NOMO-1 treated with DMSO at 0.1 percent for 48 hours (cell line): Measurements from ENCODE around the gene C6orf120.
A peak's percentile ranks its signal among the peaks of the same experiment; 100 is the strongest.

Experiments used
- DNase-seq: peaks from one replicate; lab custom pipeline; 2025; ENCODE audit not compliant: unreplicated experiment; lab: John Stamatoyannopoulos, UW

The C6orf120 gene

GRCh38 chr6:169724494-169725124 lies 22.7 kb downstream of the C6orf120 start, which contains the start of gene PHF10:
PHF10 (minus strand) TSS chr6:169724500; CDS start chr6:169723931, 569 bp downstream.
- DNase-seq, result peak; percentile 28

DNA sequence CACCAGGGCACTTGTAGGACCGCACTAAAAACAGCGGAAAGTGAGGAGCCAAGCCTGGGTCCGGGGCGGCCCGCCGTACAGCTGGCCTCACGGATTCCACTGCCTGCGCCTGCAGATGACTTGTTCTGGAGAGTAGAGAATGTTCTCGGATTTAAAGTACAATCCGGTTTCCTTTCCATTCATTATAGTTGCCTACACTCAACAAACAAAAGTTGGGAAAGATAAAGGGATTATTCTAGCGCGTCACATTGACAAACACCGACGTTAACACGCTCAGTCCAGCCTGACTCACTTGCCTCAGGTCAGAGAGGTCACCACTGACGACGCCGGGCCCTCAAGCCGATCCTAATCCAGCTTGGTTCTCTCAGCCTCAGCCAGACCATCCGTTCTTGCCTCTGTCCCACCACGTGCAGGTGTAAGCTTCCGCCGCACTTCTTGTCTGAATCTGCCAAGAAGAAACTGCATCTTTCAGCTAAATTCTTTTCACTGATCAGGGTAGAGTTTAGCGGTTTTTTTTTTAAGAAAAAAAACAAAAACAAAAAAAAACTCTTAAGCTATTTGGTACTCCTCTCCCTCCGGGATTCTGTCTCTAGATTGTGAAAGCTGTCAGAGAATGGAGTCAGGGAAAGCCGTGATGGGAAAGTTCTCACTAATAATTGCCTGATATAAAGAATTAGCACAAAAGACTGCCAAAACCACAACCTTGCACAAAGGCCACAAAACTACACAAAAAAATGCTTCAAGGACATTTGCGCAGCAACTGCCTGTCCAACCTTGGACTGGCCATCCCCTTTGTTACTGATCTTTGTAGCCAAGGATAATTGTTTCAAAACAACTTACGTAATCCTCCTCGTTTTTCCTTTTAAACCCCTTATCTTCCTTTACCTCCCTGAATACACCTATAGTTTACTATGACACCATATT lies 23.5 kb downstream of the C6orf120 start:
- no peak for DNase-seq

- DNase-seq, result no peak
These were observed 24.1 kb downstream of the C6orf120 start for GRCh38 chr6:169726049-169726400.

GRCh38 chr6:169726963-169727362 lies 25.0 kb downstream of the C6orf120 start:
- no peak for DNase-seq

DNA sequence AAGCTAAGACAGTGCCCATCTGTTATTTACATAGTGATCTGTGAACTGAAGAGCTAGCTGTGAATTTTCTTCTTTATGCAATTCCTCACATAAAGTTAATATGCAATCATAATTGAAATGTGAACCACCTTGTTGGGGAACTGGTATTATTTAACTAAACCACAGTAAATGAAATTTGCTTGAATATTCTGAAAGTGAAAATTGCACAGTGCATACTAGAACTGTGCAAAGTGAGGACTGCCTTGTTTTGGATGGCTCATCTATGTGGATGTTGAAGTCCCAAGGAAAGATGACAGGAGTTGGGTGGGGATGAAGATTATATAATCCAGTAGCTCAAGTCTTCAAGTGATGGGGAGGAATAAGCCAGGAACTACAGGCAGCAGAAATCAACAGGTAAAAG lies 28.0 kb downstream of the C6orf120 start:
- no peak for DNase-seq

DNA sequence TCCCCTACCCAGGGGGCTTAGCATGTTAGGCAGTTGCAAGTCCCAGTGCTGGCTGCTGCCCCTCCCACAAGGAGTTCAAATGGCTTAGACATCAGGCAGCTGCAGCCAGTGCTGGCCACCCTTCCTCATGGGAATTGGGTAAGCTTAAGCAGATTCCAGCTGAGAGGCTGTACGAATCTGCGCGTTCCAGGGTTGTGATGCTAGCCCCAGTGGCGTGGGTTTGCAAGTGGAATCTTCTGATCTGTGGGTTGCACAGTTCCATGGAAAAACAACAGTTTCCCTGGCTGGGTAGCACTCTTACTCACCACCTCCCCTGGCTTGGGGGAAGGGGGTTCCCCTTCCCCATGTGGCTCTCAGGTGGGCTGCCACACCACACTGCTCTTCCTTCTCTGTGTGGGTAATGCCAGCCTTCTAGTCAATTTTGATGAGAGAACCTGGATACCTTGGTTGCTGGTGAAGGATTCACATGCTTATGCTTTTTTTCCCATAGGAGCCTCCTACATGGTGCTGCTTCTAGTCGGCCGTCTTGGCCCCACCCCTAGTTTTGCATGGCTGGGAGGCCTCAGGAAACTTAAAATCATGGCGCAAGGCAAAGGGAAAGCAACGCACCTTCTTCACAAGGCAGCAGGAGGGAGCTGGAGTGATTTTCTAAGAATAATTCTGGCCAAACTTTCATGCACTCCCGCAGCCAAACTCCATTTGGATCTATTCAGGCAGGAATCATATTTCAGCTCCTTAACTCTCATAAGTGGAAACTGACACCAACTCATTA lies 36.5 kb downstream of the C6orf120 start:
- no peak for DNase-seq

DNA sequence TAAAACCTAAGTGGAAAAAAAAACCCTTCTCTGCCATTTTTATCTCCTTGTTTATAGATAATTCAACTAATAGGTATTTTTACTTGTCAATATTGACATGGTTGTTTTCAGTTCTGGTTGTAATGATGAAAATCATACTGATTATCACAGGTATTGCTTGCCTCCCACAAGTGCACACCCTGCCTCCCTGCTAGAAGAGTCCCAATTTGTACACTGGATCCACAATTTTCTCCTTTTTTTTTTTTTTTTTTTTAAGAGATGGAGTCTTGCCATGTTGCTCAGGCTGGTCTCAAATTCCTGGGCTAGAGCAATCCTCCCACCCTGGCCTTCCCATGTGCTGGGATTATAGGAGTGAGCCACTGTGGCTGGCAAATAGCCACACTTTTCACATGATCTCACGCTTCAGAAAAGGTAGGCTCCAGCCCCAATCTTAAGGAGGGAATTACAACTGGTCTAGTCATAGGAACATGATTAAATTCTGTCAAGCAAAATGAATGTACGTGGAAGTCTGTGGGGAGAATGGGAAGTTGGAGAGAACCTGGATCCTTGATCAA lies 37.1 kb downstream of the C6orf120 start:
- DNase-seq, result no peak

DNA sequence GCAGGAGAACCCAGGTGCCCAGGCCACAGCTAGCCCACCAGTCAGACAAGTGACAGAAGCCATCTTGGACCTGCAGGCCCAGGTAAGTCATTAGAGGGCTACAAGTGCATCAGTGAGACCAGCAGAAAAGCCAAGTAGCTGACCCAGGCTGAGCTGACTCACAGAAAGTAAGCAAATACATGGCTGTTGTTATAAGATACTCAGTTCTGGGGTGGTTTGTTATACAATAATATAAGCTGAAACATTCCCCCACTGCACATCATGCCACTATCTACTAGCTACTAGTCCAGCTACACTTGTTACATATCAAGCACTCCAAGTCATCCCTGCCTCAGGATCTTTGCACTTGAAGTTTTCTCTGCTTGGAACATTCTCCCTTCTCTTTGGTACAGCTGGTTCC lies 39.4 kb downstream of the C6orf120 start:
- no peak for DNase-seq

GRCh38 chr6:169745405-169745804 lies 43.5 kb downstream of the C6orf120 start:
- DNase-seq, result no peak

GRCh38 chr6:169746556-169746955 lies 44.6 kb downstream of the C6orf120 start:
- DNase-seq, result no peak

- DNase-seq, result peak; percentile 80
These were observed 49.5 kb downstream of the C6orf120 start, which contains the start of the genes DYNLT2 and ERMARD for GRCh38 chr6:169751242-169752073. DYNLT2 (minus strand) TSS chr6:169751572; CDS start chr6:169751458, 114 bp downstream. ERMARD (plus strand) TSS chr6:169751622; CDS start chr6:169751658, 36 bp downstream.

- no peak for DNase-seq
These were observed 50.2 kb downstream of the C6orf120 start for GRCh38 chr6:169752074-169752623.
